OCI-LY1 (cell line): Measurements from ENCODE around the gene ZNF692.

Experiments
- EZH2 ChIP-seq: fragments of 200-600 bp; sonication (generic), shearing (Covaris generic); IDR thresholded peaks from 2 replicates; pipeline ENCODE4 v1.8.0; 2017; ENCODE audit warnings: borderline replicate concordance, mixed run types, mild to moderate bottlenecking, antibody characterized with exemption, low read length, moderate library complexity, mixed read lengths
- TF ChIP-seq, protein P1 (sequence below): fragments of 200-600 bp; sonication (generic), shearing (Covaris generic); IDR thresholded peaks from 2 replicates; pipeline ENCODE4 v1.5.1; 2017; ENCODE audit warnings: mild to moderate bottlenecking, antibody characterized with exemption, low read length, moderate library complexity, mixed read lengths

DNA sequence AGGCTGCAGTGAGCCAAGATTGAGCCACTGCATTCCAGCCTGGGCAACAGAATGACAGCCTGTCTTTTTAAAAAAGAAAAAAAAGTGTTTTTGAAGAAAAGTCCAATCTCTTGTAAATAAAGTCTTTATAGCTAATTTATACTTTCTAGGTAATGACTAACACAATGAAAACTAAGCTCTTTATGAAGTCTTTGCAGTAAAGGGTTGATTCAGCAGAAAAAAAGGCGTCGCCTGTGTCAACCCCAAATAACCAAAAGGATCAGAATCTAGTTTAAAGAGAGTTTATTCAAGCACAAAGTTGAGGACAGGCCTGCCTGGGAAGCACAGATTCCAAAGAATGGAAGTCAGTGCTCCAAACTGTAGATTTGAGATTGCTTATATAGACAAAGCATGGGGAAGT, 32.9 kb upstream of the ZNF692 start:
- TF ChIP-seq, protein P1, sequence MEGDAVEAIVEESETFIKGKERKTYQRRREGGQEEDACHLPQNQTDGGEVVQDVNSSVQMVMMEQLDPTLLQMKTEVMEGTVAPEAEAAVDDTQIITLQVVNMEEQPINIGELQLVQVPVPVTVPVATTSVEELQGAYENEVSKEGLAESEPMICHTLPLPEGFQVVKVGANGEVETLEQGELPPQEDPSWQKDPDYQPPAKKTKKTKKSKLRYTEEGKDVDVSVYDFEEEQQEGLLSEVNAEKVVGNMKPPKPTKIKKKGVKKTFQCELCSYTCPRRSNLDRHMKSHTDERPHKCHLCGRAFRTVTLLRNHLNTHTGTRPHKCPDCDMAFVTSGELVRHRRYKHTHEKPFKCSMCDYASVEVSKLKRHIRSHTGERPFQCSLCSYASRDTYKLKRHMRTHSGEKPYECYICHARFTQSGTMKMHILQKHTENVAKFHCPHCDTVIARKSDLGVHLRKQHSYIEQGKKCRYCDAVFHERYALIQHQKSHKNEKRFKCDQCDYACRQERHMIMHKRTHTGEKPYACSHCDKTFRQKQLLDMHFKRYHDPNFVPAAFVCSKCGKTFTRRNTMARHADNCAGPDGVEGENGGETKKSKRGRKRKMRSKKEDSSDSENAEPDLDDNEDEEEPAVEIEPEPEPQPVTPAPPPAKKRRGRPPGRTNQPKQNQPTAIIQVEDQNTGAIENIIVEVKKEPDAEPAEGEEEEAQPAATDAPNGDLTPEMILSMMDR = no peak
- no peak for TF ChIP-seq EZH2
